Measurements from ENCODE around the gene NFE2.

- TF ChIP-seq ZC3H10 (CRISPR knock-in tag; IDR thresholded peaks at IDR 0.05) (no peak), BACH2 (CRISPR knock-in tag; IDR thresholded peaks at IDR 0.05; ENCODE audit: borderline replicate concordance) (no peak), CREB5 (CRISPR knock-in tag; IDR thresholded peaks at IDR 0.05; ENCODE audit: low read depth) (no peak), ZFP30 (CRISPR knock-in tag; IDR thresholded peaks at IDR 0.05) (no peak), TOX (CRISPR knock-in tag; IDR thresholded peaks at IDR 0.05; ENCODE audit: borderline replicate concordance) (no peak), PATZ1 (CRISPR knock-in tag; IDR thresholded peaks at IDR 0.05; ENCODE audit: borderline replicate concordance) (no peak), OSR1 (CRISPR knock-in tag; IDR thresholded peaks at IDR 0.05) (no peak), SNAI2 (CRISPR knock-in tag; IDR thresholded peaks at IDR 0.05) (no peak)
These were observed 10.2 kb upstream of the NFE2 start for GRCh38 chr12:54311051-54311450.
